Thyroid gland (tissue), 4 donors: ENCODE data around the gene DYNLRB2. TPM values are rescaled to one million over a fixed set of nuclear protein-coding genes. Genes with fewer than 3 reads are reported as not detected.

Experiments used
- DNase-seq, 2 donors: peaks; one replicate each; pipeline ENCODE4 v3.0.0-alpha.2; 2019
- H3K27ac ChIP-seq, 3 donors: fragments of 200-600 bp; sonication (generic); 1 replicate in 2 of 3; 2 replicates in 1 of 3; pipeline ENCODE4 v1.5.1; 2016 to 2019; ENCODE audit warnings: mild to moderate bottlenecking in 1 of 3, moderate library complexity in 1 of 3
- H3K27me3 ChIP-seq: fragments of 200-600 bp; sonication (generic); one replicate; pipeline ENCODE4 v1.5.1; 2019
- H3K36me3 ChIP-seq, 2 donors: fragments of 200-600 bp; sonication (generic); one replicate each; pipeline ENCODE4 v1.5.1; 2016 to 2019
- H3K4me1 ChIP-seq, 2 donors: fragments of 200-600 bp; sonication (generic); one replicate each; pipeline ENCODE4 v1.5.1; 2017 to 2019
- H3K4me3 ChIP-seq, 3 donors: fragments of 200-600 bp; sonication (generic); replicated peaks in 1 of 3; 1 replicate in 2 of 3; 2 replicates in 1 of 3; pipeline ENCODE4 v1.5.1; 2016; ENCODE audit warnings: mild to moderate bottlenecking in 1 of 3
- H3K9me3 ChIP-seq: fragments of 200-600 bp; sonication (generic); one replicate; pipeline ENCODE4 v1.5.1; 2017
- CTCF ChIP-seq, 6 experiments: fragments of 200-600 bp in 3 of 6; fragments of 450-650 bp in 3 of 6; sonication (generic) in 3 of 6; IDR thresholded peaks; one replicate each; pipeline ENCODE4 v1.5.1; 2016 to 2019; ENCODE audit warnings: antibody characterized with exemption in 6 of 6, mild to moderate bottlenecking in 2 of 6, inconsistent platforms in 1 of 6, moderate library complexity in 1 of 6
- POLR2A ChIP-seq, 2 donors: fragments of 450-650 bp; IDR thresholded peaks; one replicate each; pipeline ENCODE4 v1.6.1; 2017; ENCODE audit warnings: antibody characterized with exemption in 2 of 2, mild to moderate bottlenecking in 2 of 2, moderate library complexity in 1 of 2
- WGBS, 2 donors: methylation state at CpG; one replicate each; pipeline ENCODE4 v1.1.5; 2017; 5-methylcytosine and 5-hydroxymethylcytosine counted together
- intact Hi-C: fragments of 100-400 bp; cut with DNase I; formaldehyde crosslinking; loops from one replicate; pipeline ENCODE4 v1.15.1; 2023
- total RNA-seq, 4 donors: library from RNA; depleted of rRNA; stranded (reverse); fragments of >200 nt; gene quantifications; one replicate each; pipeline ENCODE4 v1.2.3, GENCODE V29; 2016

Gene DYNLRB2
- total RNA-seq, 4 donors from 2014 or later: 6.4 to 11.6 (median 6.7) TPM; not detected in 1

GRCh38 chr16:80527297-80527696 is 13.5 kb upstream of the DYNLRB2 start:
- peak in 2 of 6 experiments; percentile 14 to 18 for TF ChIP-seq CTCF (IDR thresholded peaks at IDR 0.05)
- TF ChIP-seq POLR2A (IDR thresholded peaks at IDR 0.05): no peak
- intact Hi-C loops: no loop called here
- Histone ChIP-seq H3K27me3 (no peaks in the 10 kb centered on the region), H3K36me3 (no peaks in the 10 kb centered on the region), H3K27ac (no peak overlapping the region), H3K9me3 (no peaks in the 10 kb centered on the region), H3K4me1 (no peaks in the 10 kb centered on the region), H3K4me3 (no peak overlapping the region)
- 43 to 48% methylated on average over 5 of the region's 5 CpGs for WGBS, 2 donors
- no peak for DNase-seq

GRCh38 chr16:80530479-80530878 is 10.3 kb upstream of the DYNLRB2 start:
- intact Hi-C loops: no loop called here
- 76 to 86% methylated on average over 4 of the region's 4 CpGs for WGBS, 2 donors
- H3K36me3 ChIP-seq: no peaks in the 10 kb centered on the region
- H3K4me1 ChIP-seq: no peaks in the 10 kb centered on the region
- DNase-seq: no peak
- H3K4me3 ChIP-seq: no peak overlapping the region
- H3K27me3 ChIP-seq: no peaks in the 10 kb centered on the region
- no peak overlapping the region for H3K27ac ChIP-seq
- no peaks in the 10 kb centered on the region for H3K9me3 ChIP-seq
- TF ChIP-seq POLR2A (IDR thresholded peaks at IDR 0.05): no peak
- no peak for TF ChIP-seq CTCF (IDR thresholded peaks at IDR 0.05)

DNA sequence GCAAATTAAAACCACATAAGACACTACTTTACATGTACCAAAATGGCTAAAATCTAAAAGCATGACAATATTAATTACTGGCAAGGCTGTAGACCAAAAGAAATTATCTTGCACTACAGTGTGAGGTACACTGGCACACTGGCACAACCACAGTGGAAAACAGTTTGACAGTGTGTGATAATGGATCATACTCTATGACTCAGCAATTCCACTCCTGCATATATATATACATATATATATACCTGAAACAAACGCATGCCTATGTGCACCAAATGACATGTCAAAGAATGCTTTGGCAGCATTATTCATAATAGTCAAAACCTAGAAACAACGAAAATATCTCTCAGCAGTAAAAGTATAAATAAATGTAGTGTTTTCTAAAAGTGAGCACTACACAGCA is 4.6 kb upstream of the DYNLRB2 start:
- TF ChIP-seq CTCF (IDR thresholded peaks at IDR 0.05) (no peak), POLR2A (IDR thresholded peaks at IDR 0.05) (no peak)
- Histone ChIP-seq H3K27me3 (no peaks in the 10 kb centered on the region), H3K36me3 (no peaks in the 10 kb centered on the region), H3K4me1 (peaks cover 3 to 4% of the 10 kb centered on the region in 2 donors), H3K27ac (no peak overlapping the region), H3K4me3 (no peak overlapping the region), H3K9me3 (no peaks in the 10 kb centered on the region)
- intact Hi-C loops: no loop called here
- WGBS, 2 donors: 72 to 75% methylated on average over 2 of the region's 2 CpGs
- no peak for DNase-seq

DNA sequence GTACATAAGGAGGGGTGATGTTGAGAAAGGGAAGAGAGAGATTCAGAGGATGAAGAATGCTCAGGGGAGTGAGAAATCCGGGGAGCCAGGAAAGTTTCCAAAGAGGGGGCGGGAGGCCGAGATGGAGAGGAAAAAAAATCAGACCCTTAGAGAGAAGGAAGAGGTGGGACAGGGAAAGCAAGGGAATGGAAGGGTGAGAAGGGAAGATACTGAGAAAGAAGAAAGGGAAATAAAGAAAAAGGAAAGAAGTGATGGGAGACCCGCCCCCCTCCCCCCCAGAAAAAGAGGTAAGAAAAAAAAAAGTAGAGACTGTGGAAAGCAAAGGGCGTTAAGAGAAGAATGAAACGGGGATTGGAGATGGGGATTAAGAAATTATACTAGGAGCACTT is 507 bp downstream of the DYNLRB2 start:
- H3K4me1 ChIP-seq: peaks cover 3 to 4% of the 10 kb centered on the region in 2 donors
- 21% methylated on average over 6 of the region's 6 CpGs for WGBS, 2 donors
- no peak overlapping the region for H3K27ac ChIP-seq
- no peak for DNase-seq
- TF ChIP-seq CTCF (IDR thresholded peaks at IDR 0.05) (no peak), POLR2A (IDR thresholded peaks at IDR 0.05) (no peak)
- no peaks in the 10 kb centered on the region for H3K9me3 ChIP-seq
- peak overlapping the region; percentile 57 to 70 (median 58) for H3K4me3 ChIP-seq
- intact Hi-C loops: no loop called here
- no peaks in the 10 kb centered on the region for H3K27me3 ChIP-seq
- no peaks in the 10 kb centered on the region for H3K36me3 ChIP-seq

DNA sequence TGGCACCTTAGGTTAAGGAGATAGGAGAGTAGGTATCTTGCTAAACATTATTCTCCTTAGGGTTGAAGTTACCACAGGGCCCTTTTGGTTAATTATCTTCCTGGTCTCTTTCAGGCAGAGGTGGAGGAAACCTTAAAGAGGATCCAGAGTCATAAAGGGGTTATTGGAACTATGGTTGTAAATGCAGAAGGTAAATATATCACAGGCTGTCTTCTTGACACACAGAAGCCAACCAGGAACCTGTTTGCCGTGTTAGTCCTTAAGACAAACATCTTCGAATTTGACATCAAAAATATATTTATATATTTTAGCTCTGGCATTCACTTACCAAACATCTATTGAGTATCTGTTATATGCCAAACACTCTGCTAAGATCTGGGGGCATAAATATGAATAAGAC is 2.4 kb downstream of the DYNLRB2 start:
- TF ChIP-seq POLR2A (IDR thresholded peaks at IDR 0.05): no peak
- no peak for TF ChIP-seq CTCF (IDR thresholded peaks at IDR 0.05)
- H3K9me3 ChIP-seq: no peaks in the 10 kb centered on the region
- no peaks in the 10 kb centered on the region for H3K36me3 ChIP-seq
- H3K27ac ChIP-seq: no peak overlapping the region
- peaks cover 3 to 4% of the 10 kb centered on the region in 2 donors for H3K4me1 ChIP-seq
- intact Hi-C loops: no loop called here
- H3K4me3 ChIP-seq: no peak overlapping the region
- WGBS, 2 donors: 83 to 88% methylated on average over 2 of the region's 2 CpGs
- no peaks in the 10 kb centered on the region for H3K27me3 ChIP-seq
- no peak for DNase-seq
